ENCODE results near the gene TSPAN15.

Gene TSPAN15

DNA sequence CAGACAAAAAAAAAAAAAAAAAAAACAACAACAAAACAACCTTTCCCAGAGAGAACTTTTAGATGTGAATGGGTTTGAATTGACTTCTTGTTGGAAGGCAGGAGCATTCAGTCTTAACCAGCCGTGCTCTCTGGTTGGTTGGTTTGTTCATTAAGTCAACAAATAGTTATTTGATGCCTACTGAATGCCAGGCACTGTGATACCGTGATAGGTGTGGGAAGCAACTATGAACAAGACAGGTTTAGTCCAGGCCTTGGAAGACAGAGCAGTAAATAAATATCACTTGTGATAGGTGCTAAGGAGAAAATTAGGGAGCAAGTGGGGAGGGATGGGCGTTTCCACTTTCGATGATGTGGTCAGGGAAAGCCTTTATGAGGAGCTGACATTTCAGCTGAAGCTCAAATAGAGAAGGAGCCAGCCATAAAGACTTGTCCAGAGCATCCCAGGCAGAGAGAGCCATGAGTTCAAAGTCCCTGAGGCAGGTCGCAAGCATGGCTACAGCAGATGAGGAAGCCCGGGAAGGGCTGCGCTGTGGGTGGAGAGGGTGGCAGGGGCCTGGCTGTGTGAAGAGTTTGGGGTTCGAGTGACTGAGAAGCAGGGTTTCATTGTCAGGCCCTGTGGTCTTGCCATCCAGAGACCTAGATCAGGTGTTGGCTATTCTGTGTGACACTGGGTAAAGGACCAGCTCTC is 8.0 kb downstream of the TSPAN15 start:
- Histone ChIP-seq H3K27ac (ENCODE audit: low read depth, low read length, severe bottlenecking) (no peak overlapping the region), H3K36me3 (ENCODE audit: control insufficient read depth, insufficient read depth, low read length) (no peaks in the 10 kb centered on the region), H3K4me1 (ENCODE audit: control insufficient read depth, insufficient read depth, low read length, poor library complexity, severe bottlenecking) (peaks cover 27% of the 10 kb centered on the region), H3K4me3 (ENCODE audit: extremely low read depth, insufficient read depth, low read length, poor library complexity, severe bottlenecking) (no peak overlapping the region), H3K9me3 (ENCODE audit: control insufficient read depth, low read length) (no peaks in the 10 kb centered on the region)
- WGBS, 2 experiments (ENCODE audit: insufficient coverage in 2 of 2): 66 to 69% methylated on average over 7 of the region's 8 CpGs

GRCh38 chr10:69459893-69460575 is 8.8 kb downstream of the TSPAN15 start:
- no peak overlapping the region for H3K4me3 ChIP-seq (ENCODE audit: extremely low read depth, insufficient read depth, low read length, poor library complexity, severe bottlenecking)
- H3K9me3 ChIP-seq (ENCODE audit: control insufficient read depth, low read length): no peaks in the 10 kb centered on the region
- 90 to 95% methylated on average over 8 to 12 of the region's 12 CpGs for WGBS, 2 experiments (ENCODE audit: insufficient coverage in 2 of 2)
- H3K27ac ChIP-seq (ENCODE audit: low read depth, low read length, severe bottlenecking): no peak overlapping the region
- H3K4me1 ChIP-seq (ENCODE audit: control insufficient read depth, insufficient read depth, low read length, poor library complexity, severe bottlenecking): peaks cover 27% of the 10 kb centered on the region
- no peaks in the 10 kb centered on the region for H3K36me3 ChIP-seq (ENCODE audit: control insufficient read depth, insufficient read depth, low read length)

DNA sequence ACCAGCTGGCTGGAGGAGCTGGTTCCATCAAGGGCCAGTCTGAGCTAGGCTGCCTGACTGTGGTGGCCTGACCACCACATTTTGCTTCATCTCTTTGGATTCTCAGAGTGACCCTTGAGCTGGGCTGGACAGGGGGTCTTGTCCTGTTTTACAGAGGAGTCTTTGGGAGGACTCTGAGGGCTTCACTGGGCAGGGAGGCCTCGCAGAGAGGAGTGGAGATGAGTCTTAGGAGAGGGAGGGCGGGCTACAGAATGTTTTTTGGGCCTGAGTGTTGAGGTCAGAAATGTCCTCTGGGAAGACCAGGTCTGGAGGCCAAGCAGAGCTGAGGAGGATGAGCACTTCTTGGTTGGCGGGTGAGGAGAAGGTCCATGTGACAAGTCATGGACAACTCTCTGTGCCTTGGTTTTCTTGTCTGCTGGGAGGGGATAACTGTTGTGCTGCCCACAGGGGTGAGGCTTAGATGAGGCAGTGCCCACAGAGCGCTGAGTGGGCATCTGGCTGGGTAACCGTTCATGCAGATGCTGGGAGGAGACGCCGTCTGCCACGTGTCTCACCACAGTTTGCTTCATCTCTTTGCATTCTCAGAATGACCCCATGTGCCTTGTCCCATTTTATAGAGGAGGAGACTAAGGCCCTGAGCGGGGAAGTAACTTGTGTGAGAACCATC is 9.4 kb downstream of the TSPAN15 start:
- 92 to 93% methylated on average over 9 of the region's 9 CpGs for WGBS, 2 experiments (ENCODE audit: insufficient coverage in 2 of 2)
- Histone ChIP-seq H3K27ac (ENCODE audit: low read depth, low read length, severe bottlenecking) (no peak overlapping the region), H3K4me3 (ENCODE audit: extremely low read depth, insufficient read depth, low read length, poor library complexity, severe bottlenecking) (no peak overlapping the region)

DNA sequence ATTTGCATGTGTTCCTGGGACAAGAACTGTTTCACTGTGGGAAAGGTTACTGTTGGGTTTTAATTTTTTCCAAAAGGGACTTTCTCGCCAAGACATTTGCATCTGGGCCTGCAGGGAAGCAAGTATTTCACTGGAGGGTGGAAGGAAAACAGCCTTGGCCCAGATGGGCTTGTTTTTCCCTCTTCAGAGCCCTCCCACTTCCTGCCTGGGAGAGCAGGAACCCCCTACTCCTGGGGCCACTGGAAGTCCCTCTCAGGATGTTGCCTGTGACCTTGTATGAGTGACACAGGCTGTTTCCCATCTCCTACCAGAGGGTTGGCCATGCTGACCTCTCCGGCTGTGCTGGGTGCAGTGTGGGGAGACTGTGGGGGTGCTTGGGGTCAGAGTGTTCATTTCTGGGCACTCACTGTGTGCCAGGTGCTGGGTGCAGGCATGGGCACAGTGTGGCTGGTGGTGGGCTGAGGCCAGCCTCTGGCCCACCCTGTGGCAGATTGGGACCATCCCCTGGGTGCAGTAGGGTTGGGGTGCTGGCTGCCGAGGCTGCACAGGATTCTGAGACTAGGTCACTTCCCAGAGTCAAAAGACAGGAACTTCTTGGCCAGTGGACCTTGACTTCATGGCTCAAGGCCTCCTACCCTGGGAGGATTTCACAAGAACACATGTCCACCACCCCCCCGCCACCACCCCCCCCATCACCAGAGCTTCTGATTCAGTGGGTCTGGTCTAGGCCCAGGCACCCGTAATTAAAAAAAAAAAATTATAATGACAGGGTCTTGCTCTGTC is 10.2 kb downstream of the TSPAN15 start:
- H3K27ac ChIP-seq (ENCODE audit: low read depth, low read length, severe bottlenecking): no peak overlapping the region
- H3K36me3 ChIP-seq (ENCODE audit: control insufficient read depth, insufficient read depth, low read length): no peaks in the 10 kb centered on the region
- H3K4me3 ChIP-seq (ENCODE audit: extremely low read depth, insufficient read depth, low read length, poor library complexity, severe bottlenecking): no peak overlapping the region
- H3K9me3 ChIP-seq (ENCODE audit: control insufficient read depth, low read length): no peaks in the 10 kb centered on the region
- WGBS, 2 experiments (ENCODE audit: insufficient coverage in 2 of 2): 100% methylated on average over 1 to 3 of the region's 5 CpGs
- peaks cover 31% of the 10 kb centered on the region for H3K4me1 ChIP-seq (ENCODE audit: control insufficient read depth, insufficient read depth, low read length, poor library complexity, severe bottlenecking)

More for the DNA sequence above, 9.4 kb downstream of the TSPAN15 start:
- Histone ChIP-seq H3K36me3 (ENCODE audit: control insufficient read depth, insufficient read depth, low read length) (no peaks in the 10 kb centered on the region), H3K4me1 (ENCODE audit: control insufficient read depth, insufficient read depth, low read length, poor library complexity, severe bottlenecking) (peaks cover 27% of the 10 kb centered on the region), H3K9me3 (ENCODE audit: control insufficient read depth, low read length) (no peaks in the 10 kb centered on the region)

DNA sequence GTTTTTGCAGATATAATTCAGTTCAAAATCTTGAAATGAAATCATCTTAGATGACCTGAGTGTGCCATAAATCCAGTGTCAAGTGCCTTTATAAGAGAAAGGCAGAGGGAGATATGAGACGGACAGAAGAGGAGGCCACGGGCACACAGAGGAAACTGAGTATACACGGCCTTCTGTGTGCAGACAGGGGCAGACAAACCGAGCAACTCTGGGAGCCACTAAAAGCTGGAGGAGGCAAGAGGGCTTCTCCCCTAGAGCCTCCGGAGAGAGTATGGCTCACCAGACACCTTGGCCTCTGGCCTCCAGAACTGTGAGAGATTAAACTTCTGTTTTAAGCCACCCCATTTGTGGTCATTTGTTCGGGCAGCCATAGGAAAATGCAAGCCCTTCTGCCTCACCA is 12.6 kb downstream of the TSPAN15 start:
- WGBS, 2 experiments (ENCODE audit: insufficient coverage in 2 of 2): 90 to 96% methylated on average over 6 of the region's 6 CpGs
- Histone ChIP-seq H3K4me1 (ENCODE audit: control insufficient read depth, insufficient read depth, low read length, poor library complexity, severe bottlenecking) (peaks cover 14% of the 10 kb centered on the region), H3K27ac (ENCODE audit: low read depth, low read length, severe bottlenecking) (no peak overlapping the region)

GRCh38 chr10:69464401-69464800 is 13.1 kb downstream of the TSPAN15 start:
- no peaks in the 10 kb centered on the region for H3K9me3 ChIP-seq (ENCODE audit: control insufficient read depth, low read length)
- no peak overlapping the region for H3K27ac ChIP-seq (ENCODE audit: low read depth, low read length, severe bottlenecking)
- H3K4me1 ChIP-seq (ENCODE audit: control insufficient read depth, insufficient read depth, low read length, poor library complexity, severe bottlenecking): peaks cover 18% of the 10 kb centered on the region
- no peaks in the 10 kb centered on the region for H3K36me3 ChIP-seq (ENCODE audit: control insufficient read depth, insufficient read depth, low read length)
- H3K4me3 ChIP-seq (ENCODE audit: extremely low read depth, insufficient read depth, low read length, poor library complexity, severe bottlenecking): no peak overlapping the region
- WGBS, 2 experiments (ENCODE audit: insufficient coverage in 2 of 2): 92 to 94% methylated on average over 7 of the region's 7 CpGs

More for the DNA sequence above, 12.6 kb downstream of the TSPAN15 start:
- Histone ChIP-seq H3K4me3 (ENCODE audit: extremely low read depth, insufficient read depth, low read length, poor library complexity, severe bottlenecking) (no peak overlapping the region), H3K9me3 (ENCODE audit: control insufficient read depth, low read length) (no peaks in the 10 kb centered on the region), H3K36me3 (ENCODE audit: control insufficient read depth, insufficient read depth, low read length) (no peaks in the 10 kb centered on the region)

- Histone ChIP-seq H3K27ac (ENCODE audit: low read depth, low read length, severe bottlenecking) (no peak overlapping the region), H3K36me3 (ENCODE audit: control insufficient read depth, insufficient read depth, low read length) (no peaks in the 10 kb centered on the region), H3K4me1 (ENCODE audit: control insufficient read depth, insufficient read depth, low read length, poor library complexity, severe bottlenecking) (peaks cover 18% of the 10 kb centered on the region), H3K9me3 (ENCODE audit: control insufficient read depth, low read length) (no peaks in the 10 kb centered on the region), H3K4me3 (ENCODE audit: extremely low read depth, insufficient read depth, low read length, poor library complexity, severe bottlenecking) (no peak overlapping the region)
- WGBS, 2 experiments (ENCODE audit: insufficient coverage in 2 of 2): 85 to 93% methylated on average over 2 of the region's 2 CpGs
Measured at GRCh38 chr10:69464801-69465401, 13.6 kb downstream of the TSPAN15 start.

- Histone ChIP-seq H3K9me3 (ENCODE audit: control insufficient read depth, low read length) (no peaks in the 10 kb centered on the region), H3K36me3 (ENCODE audit: control insufficient read depth, insufficient read depth, low read length) (no peaks in the 10 kb centered on the region), H3K4me1 (ENCODE audit: control insufficient read depth, insufficient read depth, low read length, poor library complexity, severe bottlenecking) (peaks cover 17% of the 10 kb centered on the region), H3K27ac (ENCODE audit: low read depth, low read length, severe bottlenecking) (no peak overlapping the region), H3K4me3 (ENCODE audit: extremely low read depth, insufficient read depth, low read length, poor library complexity, severe bottlenecking) (no peak overlapping the region)
- WGBS, 2 experiments (ENCODE audit: insufficient coverage in 2 of 2): 89 to 95% methylated on average over 6 to 9 of the region's 9 CpGs
Measured at GRCh38 chr10:69465457-69466157, 14.3 kb downstream of the TSPAN15 start.

DNA sequence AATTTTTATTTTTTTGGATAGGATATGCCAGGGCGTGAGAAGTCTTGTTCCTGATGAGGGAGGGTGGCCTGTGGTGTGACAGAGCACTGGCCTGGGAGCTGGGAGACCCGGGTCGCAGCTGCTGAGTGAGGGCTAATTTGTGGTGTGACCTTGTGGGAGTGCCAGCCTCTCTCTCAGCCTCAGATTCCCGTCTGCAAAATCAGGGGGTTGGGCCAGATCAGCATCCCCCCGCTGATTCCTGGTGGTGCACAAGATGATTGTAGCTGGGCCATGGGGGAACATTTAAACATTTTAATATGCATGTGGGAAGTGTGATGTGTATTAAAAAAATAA is 14.9 kb downstream of the TSPAN15 start:
- Histone ChIP-seq H3K4me3 (ENCODE audit: extremely low read depth, insufficient read depth, low read length, poor library complexity, severe bottlenecking) (no peak overlapping the region), H3K36me3 (ENCODE audit: control insufficient read depth, insufficient read depth, low read length) (no peaks in the 10 kb centered on the region), H3K9me3 (ENCODE audit: control insufficient read depth, low read length) (no peaks in the 10 kb centered on the region), H3K4me1 (ENCODE audit: control insufficient read depth, insufficient read depth, low read length, poor library complexity, severe bottlenecking) (peaks cover 15% of the 10 kb centered on the region), H3K27ac (ENCODE audit: low read depth, low read length, severe bottlenecking) (no peak overlapping the region)
- 36 to 44% methylated on average over 2 to 5 of the region's 5 CpGs for WGBS, 2 experiments (ENCODE audit: insufficient coverage in 2 of 2)

- WGBS, 2 experiments (ENCODE audit: insufficient coverage in 2 of 2): 68 to 74% methylated on average over 7 to 9 of the region's 10 CpGs
Measured at GRCh38 chr10:69466689-69467088, 15.4 kb downstream of the TSPAN15 start.

More at GRCh38 chr10:69466689-69467088, 15.4 kb downstream of the TSPAN15 start:
- Histone ChIP-seq H3K4me1 (ENCODE audit: control insufficient read depth, insufficient read depth, low read length, poor library complexity, severe bottlenecking) (peaks cover 15% of the 10 kb centered on the region), H3K36me3 (ENCODE audit: control insufficient read depth, insufficient read depth, low read length) (no peaks in the 10 kb centered on the region), H3K4me3 (ENCODE audit: extremely low read depth, insufficient read depth, low read length, poor library complexity, severe bottlenecking) (no peak overlapping the region), H3K27ac (ENCODE audit: low read depth, low read length, severe bottlenecking) (no peak overlapping the region), H3K9me3 (ENCODE audit: control insufficient read depth, low read length) (no peaks in the 10 kb centered on the region)

Measured in mesodermal cell (in vitro differentiated cells).